ENCODE results near the gene MED25. TPM values are rescaled to one million over a fixed set of nuclear protein-coding genes. Genes with fewer than 3 reads are reported as not detected.

Gene MED25
- total RNA-seq, 1 donor from 2014 or later = 47.6 TPM

GRCh38 chr19:49881672-49882394, 63.7 kb downstream of the MED25 start:
- DNase-seq (ENCODE audit: extremely low read depth, low read depth, low spot score) = no peak

- no peak for DNase-seq (ENCODE audit: extremely low read depth, low read depth, low spot score)
Observed at GRCh38 chr19:49882643-49883042, 64.6 kb downstream of the MED25 start.

DNA sequence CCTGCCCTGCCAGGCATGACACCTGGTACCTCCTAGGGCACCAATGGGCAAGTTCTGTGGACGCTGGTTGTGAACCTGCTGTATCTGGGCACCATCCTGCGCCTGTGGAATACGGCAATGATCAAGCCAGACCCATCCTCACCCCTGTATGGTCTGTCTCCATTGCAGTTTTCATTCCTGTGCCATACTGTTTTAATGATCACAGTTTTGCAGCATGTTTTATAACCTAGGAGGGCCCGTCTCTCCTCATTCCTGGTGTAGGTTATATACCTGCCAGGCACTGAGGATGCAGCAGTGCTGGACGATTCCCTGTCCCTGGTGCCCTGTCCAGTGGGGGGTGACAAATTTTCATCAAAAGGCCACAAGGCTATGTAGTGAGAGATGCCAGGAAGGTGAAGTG, 65.0 kb downstream of the MED25 start:
- no peak for DNase-seq (ENCODE audit: extremely low read depth, low read depth, low spot score)

DNA sequence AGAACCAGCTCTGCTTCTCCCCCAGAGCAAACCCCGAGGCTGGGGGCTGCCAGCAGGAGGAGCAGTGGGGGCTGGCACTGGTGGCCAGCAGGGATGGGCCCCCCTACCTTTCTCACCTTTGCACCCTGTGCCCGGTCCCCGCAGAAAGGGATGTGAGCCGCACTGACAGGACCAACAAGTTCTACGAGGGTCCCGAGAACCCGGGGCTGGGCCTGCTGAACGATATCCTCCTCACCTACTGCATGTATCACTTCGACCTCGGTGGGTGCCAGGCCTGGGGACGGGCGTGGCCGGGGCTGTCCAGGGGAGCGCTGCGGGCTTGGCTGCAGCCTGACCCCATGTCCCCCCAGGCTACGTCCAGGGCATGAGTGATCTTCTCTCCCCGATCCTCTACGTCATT, 66.0 kb downstream of the MED25 start:
- DNase-seq (ENCODE audit: extremely low read depth, low read depth, low spot score) = no peak

DNA sequence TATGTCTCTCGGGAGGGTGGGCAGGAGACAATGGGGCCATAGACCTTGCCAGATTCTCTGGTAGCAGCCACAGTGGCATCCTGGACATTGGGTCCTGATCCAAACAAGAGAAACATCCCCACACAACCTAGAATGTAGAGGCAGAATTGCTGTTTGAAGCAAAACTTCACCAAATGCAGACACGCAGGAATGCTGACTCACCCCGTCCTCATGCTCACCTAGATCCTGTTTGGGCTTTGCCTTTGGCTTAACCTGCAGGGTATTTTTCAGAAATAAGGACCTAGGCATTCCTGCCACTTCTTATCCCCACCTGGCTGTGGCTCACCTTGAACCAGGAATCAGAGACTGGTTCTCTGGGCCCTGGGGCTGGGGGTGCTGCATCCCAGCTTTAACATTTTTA, 66.7 kb downstream of the MED25 start:
- no peak for DNase-seq (ENCODE audit: extremely low read depth, low read depth, low spot score)

Other genes with a start within 250 kb of the MED25 start
- 79.9 and 91.1 TPM in 2 replicates for gene NOSIP, start 237.7 kb upstream of the MED25 start, total RNA-seq
- 1.6 and 12.2 TPM in 2 replicates for gene PRRG2, start 237.0 kb upstream of the MED25 start, total RNA-seq
- gene PRR12, start 227.1 kb upstream of the MED25 start, total RNA-seq = 13.4 and 26.1 TPM in 2 replicates
- 110 and 120 TPM in 2 replicates for gene RRAS, start 178.1 kb upstream of the MED25 start, total RNA-seq
- gene SCAF1, start 176.1 kb upstream of the MED25 start, total RNA-seq = 47.0 and 68.6 TPM in 2 replicates
- 36.9 and 46.9 TPM in 2 replicates for gene IRF3, start 152.4 kb upstream of the MED25 start, total RNA-seq
- 18.6 and 21.2 TPM in 2 replicates for gene BCL2L12, start 152.4 kb upstream of the MED25 start, total RNA-seq
- gene PRMT1, start 141.0 kb upstream of the MED25 start, total RNA-seq = 266 and 283 TPM in 2 replicates
- gene ADM5, start 128.7 kb upstream of the MED25 start, total RNA-seq = 1.5 and 1.8 TPM in 2 replicates
- 18.6 and 28.4 TPM in 2 replicates for gene CPT1C, start 127.2 kb upstream of the MED25 start, total RNA-seq
- not detected in 2 replicates for gene TSKS, start 55.0 kb upstream of the MED25 start, total RNA-seq
- 146 and 147 TPM in 2 replicates for gene AP2A1, start 51.3 kb upstream of the MED25 start, total RNA-seq
- gene FUZ, start 5.0 kb upstream of the MED25 start, total RNA-seq = 10.0 and 14.5 TPM in 2 replicates
- 88.0 and 137 TPM in 2 replicates for gene PTOV1, start 32.9 kb downstream of the MED25 start, total RNA-seq
- 68.3 and 81.3 TPM in 2 replicates for gene PNKP, start 49.3 kb downstream of the MED25 start, total RNA-seq
- gene AKT1S1, start 59.1 kb downstream of the MED25 start, total RNA-seq = 39.6 and 44.9 TPM in 2 replicates
- 27.3 and 35.6 TPM in 2 replicates for gene TBC1D17, start 59.4 kb downstream of the MED25 start, total RNA-seq
- 20.4 and 20.6 TPM in 2 replicates for gene IL4I1, start 78.6 kb downstream of the MED25 start, total RNA-seq
- gene ATF5, start 110.9 kb downstream of the MED25 start, total RNA-seq = 24.4 and 30.0 TPM in 2 replicates
- 56.9 and 73.3 TPM in 2 replicates for gene NUP62, start 111.2 kb downstream of the MED25 start, total RNA-seq
- gene SIGLEC11, start 142.9 kb downstream of the MED25 start, total RNA-seq = 0.06 TPM in 1 of 2 replicates, not detected in the other
- 26.4 and 36.6 TPM in 2 replicates for gene VRK3, start 207.1 kb downstream of the MED25 start, total RNA-seq
- gene ZNF473, start 207.7 kb downstream of the MED25 start, total RNA-seq = 6.3 and 9.4 TPM in 2 replicates